ENCODE measurements around the gene XRRA1.
"Not testable (repeated sequence)": the region's sequence is repeated elsewhere in the genome, so short reads cannot be mapped to it uniquely, and the experiment has no call there.

XRRA1 gene

GRCh38 chr11:74948898-74949752, at the start of gene XRRA1, which contains the start of gene SPCS2:
XRRA1 (minus strand) TSS chr11:74949091; CDS start chr11:74940878, 8,213 bp downstream.
SPCS2 (plus strand) TSS chr11:74949266; CDS start chr11:74949286, 20 bp downstream.
- peak; percentile 97 for DNase-seq

DNA sequence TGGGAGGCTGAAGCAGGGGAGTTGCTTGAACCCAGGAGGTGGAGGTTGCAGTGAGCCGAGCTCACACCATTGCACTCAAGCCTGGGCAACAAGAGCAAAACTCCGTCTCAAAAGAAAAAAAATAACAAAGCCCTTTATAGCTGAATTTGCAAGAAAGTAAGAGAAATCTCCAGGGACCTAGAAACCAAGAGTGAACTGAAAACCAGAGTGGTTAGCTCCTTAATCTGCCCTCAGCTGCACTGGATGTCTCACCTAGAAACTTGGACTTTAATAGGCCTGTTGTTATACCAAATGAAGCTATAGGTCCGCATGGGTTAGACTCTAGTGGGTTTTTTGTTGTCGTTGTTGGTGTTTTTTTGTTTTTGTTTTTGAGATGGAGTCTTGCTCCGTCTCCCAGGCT, 44.0 kb upstream of the XRRA1 start:
- DNase-seq: no peak

DNA sequence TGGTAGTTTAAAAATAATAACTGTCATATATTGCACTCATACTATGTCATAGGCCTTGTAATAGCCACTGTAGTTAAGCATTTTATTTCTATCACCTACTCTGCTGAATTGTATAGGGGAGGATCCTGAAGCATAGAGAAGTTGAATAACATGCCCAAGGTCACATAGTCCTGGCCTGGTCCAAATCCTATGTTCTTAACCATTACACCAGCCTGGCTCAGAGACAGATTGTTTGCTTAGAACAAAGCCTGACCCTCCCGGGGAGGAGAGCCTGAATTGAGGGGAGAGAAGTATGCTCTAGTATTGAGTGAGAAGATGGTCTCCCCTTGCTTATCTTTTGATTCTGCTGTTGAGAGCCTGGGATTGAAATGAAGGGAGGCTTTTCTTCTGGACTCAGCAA, 42.0 kb upstream of the XRRA1 start:
- no peak for DNase-seq

DNA sequence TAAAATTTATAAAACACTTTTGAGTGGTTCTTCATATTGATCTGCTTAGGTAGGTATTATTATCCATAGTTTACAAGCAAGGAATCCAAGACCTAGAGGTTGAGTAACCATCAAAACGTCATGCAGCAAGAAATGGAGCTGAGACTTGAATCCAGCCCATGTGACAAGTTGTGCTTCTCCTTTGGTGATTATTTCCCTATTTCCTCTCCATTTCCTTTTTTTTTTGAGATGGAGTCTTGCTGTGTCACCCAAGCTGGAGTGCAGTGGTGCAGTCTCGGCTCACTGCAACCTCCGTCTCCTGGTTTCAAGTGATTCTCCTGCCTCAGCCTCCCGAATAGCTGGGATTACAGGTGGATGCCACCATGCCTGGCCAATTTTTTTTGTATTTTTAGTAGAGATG, 41.3 kb upstream of the XRRA1 start:
- DNase-seq: not testable (repeated sequence)

DNA sequence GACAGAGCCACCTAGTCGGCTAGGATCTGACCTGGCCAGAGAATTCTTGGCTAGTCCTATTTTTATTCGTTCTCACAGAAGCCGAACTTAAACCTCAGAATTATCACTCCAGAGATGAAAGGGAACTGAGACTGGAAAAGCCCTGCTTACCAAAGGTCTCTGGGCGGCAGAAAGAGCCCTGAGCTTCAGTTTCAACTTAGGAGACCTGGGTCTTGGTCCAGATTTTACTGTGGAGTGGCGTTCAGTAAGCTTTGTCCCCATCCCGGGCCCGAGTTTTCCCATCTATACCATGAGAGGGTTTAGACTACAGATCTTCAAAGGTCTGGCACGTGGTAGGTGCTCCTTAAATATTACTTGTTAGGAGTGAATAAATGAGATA, 40.4 kb upstream of the XRRA1 start:
- no peak for DNase-seq

DNA sequence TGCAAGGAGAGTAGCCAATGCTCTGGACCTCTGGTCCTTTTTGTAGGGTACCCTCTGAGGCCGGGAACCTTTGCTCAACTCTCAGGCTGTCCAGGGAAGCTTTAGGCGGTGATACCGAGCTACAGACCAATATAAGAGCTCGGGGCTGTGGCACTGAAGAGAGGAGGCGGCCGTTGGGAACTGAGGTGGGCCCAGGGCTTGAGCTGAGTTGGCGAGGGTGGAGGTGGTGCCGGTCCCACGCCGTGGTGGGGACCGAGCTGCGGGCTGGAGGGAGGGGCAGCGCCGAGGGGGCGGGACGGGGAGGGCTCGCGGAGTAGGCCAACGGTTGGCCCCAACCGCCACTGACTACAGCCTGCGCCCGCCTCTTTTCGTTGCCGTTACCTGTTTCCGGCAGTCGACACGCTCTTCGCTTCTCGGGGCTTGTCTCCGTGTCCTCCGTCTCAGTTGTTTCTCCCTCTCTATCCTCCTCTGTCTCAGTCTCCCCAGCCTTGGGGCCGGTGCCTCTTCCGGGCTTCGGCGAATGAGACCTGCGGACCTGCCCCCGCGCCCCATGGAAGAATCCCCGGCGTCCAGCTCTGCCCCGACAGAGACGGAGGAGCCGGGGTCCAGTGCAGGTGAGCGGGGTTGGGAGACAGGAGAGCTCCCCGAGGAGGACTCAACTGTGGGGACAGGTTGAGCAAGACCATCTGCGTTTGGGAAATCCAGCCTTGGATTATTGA, 39.8 kb upstream of the XRRA1 start, which contains the start of gene NEU3:
TSS of gene NEU3 (plus strand) at position 393 of the 719 bp plus-strand sequence. CDS start at position 521, 128 bp downstream.
- peak; percentile 79 for DNase-seq

- DNase-seq: no peak
These were observed 35.8 kb upstream of the XRRA1 start for GRCh38 chr11:74984730-74985129.

GRCh38 chr11:74984070-74984469, 35.2 kb upstream of the XRRA1 start:
- DNase-seq: no peak

- DNase-seq: no peak
These were observed 33.0 kb upstream of the XRRA1 start for GRCh38 chr11:74981888-74982287.

- DNase-seq: no peak
These were observed 31.7 kb upstream of the XRRA1 start for GRCh38 chr11:74980634-74981033.

DNA sequence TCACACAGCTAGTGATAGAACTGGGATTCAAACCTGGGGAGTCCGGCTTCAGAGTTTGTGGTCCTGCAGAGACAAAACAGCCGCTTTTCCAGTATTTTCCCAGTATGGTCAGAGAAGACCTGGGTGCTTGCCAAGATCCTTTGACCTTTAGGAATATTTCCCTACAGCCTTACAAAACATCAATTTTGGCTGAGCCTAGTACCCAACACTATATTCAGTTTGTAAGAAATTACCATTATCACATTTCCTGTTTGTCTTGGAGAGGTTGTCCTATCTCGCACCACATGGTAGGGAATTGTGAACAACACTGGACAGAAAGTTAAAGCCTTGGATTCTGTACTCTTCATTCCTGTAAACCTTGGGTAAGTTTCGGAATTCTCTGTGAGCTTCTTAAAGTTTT, 29.1 kb upstream of the XRRA1 start:
- no peak for DNase-seq

GRCh38 chr11:74971424-74971823, 22.5 kb upstream of the XRRA1 start:
- DNase-seq: no peak

DNA sequence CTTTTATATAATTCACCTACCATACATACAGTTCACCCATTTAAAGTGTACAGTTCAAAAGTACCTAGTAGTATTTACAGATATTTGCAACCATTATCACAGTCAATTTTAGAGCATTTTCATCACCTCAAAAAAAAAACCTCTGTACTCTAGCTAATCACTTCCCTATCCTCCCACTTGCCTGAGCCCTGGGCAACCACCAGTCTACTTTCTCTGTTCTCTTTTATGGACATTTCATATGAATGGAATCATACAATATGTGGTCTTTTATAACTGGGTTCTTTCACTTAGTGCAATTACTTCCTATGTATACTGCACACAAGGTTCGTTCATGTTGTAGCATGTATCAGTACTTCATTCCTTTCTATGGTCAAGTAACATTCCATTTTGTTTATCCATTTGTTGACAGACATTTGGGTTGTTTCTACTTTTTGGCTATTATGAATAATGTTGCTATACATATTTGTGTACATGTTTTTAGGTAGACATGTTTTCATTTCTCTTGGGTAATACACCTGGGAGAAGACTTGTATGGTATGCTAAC, 22.0 kb upstream of the XRRA1 start:
- no peak for DNase-seq

- DNase-seq: no peak
These were observed 17.8 kb upstream of the XRRA1 start for GRCh38 chr11:74966651-74967050.

DNA sequence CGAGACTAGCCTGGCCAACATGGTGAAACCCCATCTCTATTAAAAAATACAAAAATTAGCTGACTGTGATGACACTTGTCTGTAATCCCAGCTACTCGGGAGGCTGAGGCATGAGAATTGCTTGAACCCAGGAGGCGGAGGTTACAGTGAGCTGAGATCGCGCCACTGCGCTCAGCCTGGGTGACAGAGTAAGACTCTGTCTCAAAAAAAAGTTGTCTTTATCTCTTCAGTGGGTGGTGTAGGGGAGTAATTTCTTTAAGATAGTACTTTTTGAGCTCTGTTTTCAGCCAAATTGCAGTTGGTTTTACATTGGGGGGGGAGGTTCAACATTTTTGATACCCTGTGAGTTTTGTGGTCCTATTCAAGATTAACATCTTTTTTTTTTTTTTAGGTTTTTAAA, 11.2 kb upstream of the XRRA1 start:
- not testable (repeated sequence) for DNase-seq

DNA sequence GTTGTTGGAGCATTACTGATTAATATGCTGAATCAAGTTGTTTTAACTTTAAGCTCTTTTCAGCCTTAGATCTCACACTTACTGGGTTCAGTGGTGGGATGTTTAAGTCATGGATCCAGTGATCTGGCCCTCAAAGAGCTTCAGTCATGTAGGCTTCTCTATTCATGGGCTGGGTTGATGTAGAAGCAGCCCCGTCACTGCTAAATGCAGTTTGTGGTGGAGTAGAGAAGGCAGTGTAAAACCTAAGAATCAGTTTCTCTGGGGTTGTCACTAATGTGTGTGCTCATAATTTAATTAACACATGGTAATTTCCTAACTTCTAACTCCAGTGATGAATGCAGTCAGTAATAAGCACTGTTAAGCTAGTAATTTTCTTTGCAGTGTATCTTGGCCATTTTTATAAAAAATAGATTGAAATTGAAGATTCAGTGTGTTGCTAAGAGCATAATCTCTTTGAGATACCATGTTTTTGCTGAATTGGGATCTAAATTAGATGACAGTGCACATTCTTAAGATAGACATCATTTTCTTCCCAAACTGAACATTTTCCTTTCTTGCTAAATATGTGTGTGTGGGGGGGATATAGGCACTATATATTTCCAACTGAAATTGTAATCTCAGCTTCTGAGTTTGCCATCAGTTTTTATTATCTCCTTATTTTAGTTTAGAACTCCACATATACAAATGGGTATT, 9.2 kb upstream of the XRRA1 start:
- DNase-seq: no peak

GRCh38 chr11:74956397-74957015, 7.6 kb upstream of the XRRA1 start:
- no peak for DNase-seq

GRCh38 chr11:74954199-74954598, 5.3 kb upstream of the XRRA1 start:
- DNase-seq: no peak

DNA sequence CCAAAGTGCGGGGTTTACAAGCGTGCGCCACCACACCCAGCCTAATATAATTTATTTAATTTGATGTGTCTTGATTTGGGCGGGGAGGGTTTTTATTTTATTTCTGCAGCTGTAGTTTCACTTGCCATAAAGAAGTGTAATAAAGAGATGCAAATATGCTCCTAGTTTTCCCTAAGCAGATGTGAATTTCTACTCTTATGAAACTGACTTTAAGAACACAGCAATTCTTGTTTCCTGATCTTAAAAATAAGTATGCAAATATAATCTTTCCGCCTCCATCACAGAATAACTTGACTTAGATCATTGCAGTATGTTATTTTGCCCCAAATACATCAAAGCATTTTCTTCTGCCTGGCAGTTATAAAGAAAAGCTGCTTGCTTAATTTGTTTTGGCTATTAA, 4.6 kb upstream of the XRRA1 start:
- DNase-seq: no peak

DNA sequence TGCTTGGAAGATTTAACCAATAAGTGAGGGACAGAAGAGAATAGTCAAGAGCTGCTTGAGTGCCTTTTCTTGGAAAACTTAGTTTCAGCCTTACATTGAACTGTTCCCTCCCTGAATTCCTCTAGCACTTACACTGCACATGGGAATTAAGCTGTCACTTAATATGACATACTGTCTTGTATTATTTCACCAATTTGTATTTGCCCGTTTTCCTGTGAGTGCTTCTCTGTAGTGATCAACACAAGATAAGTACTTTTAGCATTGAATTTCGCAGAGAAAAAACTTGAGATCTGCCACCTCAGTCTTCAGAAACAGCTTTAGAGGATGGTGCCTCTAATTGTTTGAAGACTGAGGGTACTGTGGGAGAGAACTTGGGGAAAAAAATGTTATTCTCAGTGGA, 3.9 kb upstream of the XRRA1 start:
- DNase-seq: no peak

GRCh38 chr11:74951226-74951625, 2.3 kb upstream of the XRRA1 start:
- DNase-seq: no peak

GRCh38 chr11:74950374-74950969, 1.6 kb upstream of the XRRA1 start:
- DNase-seq: no peak

Measured in NCI-H748 treated with DMSO at 0.1 percent for 48 hours (cell line).